ENCODE data around the gene EARS2. TPM values are rescaled to one million over a fixed set of nuclear protein-coding genes. Genes with fewer than 3 reads are reported as not detected.

Gene EARS2
- total and polyA plus RNA-seq, 9 of the 15 experiments (the other 6 are each of a cell fraction or from before 2014, with no cell fraction given): 17.6 to 58.6 (median 36.3) TPM

- peak; percentile 82 for TF ChIP-seq THAP12 (CRISPR knock-in tag; IDR thresholded peaks at IDR 0.05)
- TF ChIP-seq JUND (IDR thresholded peaks at IDR 0.05; ENCODE audit: borderline replicate concordance, low read depth, low read length): peak; percentile 25; the same call in 1 of the 2 replicates
- TF ChIP-seq JUND (tag; IDR thresholded peaks at IDR 0.05; ENCODE audit: borderline replicate concordance, low read depth, low read length): no peak; the same call in 2 of the 3 replicates
- peak; percentile 95 for TF ChIP-seq RB1 (IDR thresholded peaks at IDR 0.05; ENCODE audit: low read depth)
- peak; percentile 98 for TF ChIP-seq VEZF1 (CRISPR knock-in tag; IDR thresholded peaks at IDR 0.05)
- TF ChIP-seq ZNF639 (CRISPR knock-in tag; conservative IDR thresholded peaks at IDR 0.05 in 1 of 2, IDR thresholded peaks at IDR 0.05 in 1 of 2): no peak
- no peak for TF ChIP-seq HOMEZ (CRISPR knock-in tag; IDR thresholded peaks at IDR 0.05)
- TF ChIP-seq ZFX (CRISPR knock-in tag; IDR thresholded peaks at IDR 0.05): peak; percentile 80
- no peak for TF ChIP-seq ZNF518B (CRISPR knock-in tag; IDR thresholded peaks at IDR 0.05)
- 0 out of 4 replicates have a peak, but pooled peaks have one; percentile 11 to 71 for TF ChIP-seq TEAD1 (CRISPR knock-in tag; IDR thresholded peaks at IDR 0.05)
- TF ChIP-seq ZNF184 (CRISPR knock-in tag; IDR thresholded peaks at IDR 0.05): no peak
- peak; percentile 71; the same call in 1 of the 2 replicates for TF ChIP-seq HMGXB4 (CRISPR knock-in tag; IDR thresholded peaks at IDR 0.05)
- TF ChIP-seq EHMT2 (IDR thresholded peaks at IDR 0.05): no peak
Measured at GRCh38 chr16:23510164-23510914, 46.8 kb downstream of the EARS2 start, which contains the start of gene GGA2 (continued).
